GM12875 (cell line): ENCODE measurements around the gene TAS2R1.

Source experiments
- H3K4me3 ChIP-seq: one replicate; pipeline ENCODE4 v1.5.1; 2011; ENCODE audit warnings: low read depth, low read length, control low read depth
- CTCF ChIP-seq: IDR thresholded peaks from 2 replicates; pipeline ENCODE4 v1.5.1; 2011; ENCODE audit warnings: low read depth, mild to moderate bottlenecking, control low read depth, inconsistent platforms, low read length, moderate library complexity, borderline replicate concordance; ENCODE audit not compliant: insufficient read depth

TAS2R1 gene

GRCh38 chr5:9642621-9643020 is 12.5 kb upstream of the TAS2R1 start:
- no peak overlapping the region for H3K4me3 ChIP-seq
- no peak for TF ChIP-seq CTCF

- H3K4me3 ChIP-seq = no peak overlapping the region
- no peak for TF ChIP-seq CTCF
Measured at GRCh38 chr5:9641806-9642355, 11.7 kb upstream of the TAS2R1 start.

GRCh38 chr5:9632495-9632894 is 2.3 kb upstream of the TAS2R1 start:
- no peak overlapping the region for H3K4me3 ChIP-seq
- no peak for TF ChIP-seq CTCF

- no peak for TF ChIP-seq CTCF
- H3K4me3 ChIP-seq = no peak overlapping the region
Measured at GRCh38 chr5:9627541-9627940, 2.6 kb downstream of the TAS2R1 start.

GRCh38 chr5:9626955-9627354 is 3.2 kb downstream of the TAS2R1 start:
- no peak for TF ChIP-seq CTCF
- H3K4me3 ChIP-seq = no peak overlapping the region

GRCh38 chr5:9625731-9626130 is 4.4 kb downstream of the TAS2R1 start:
- no peak overlapping the region for H3K4me3 ChIP-seq
- no peak for TF ChIP-seq CTCF

GRCh38 chr5:9625286-9625685 is 4.9 kb downstream of the TAS2R1 start:
- H3K4me3 ChIP-seq = no peak overlapping the region
- no peak for TF ChIP-seq CTCF
